ENCODE measurements around the gene ALG11. TPM values are rescaled to one million over a fixed set of nuclear protein-coding genes. Genes with fewer than 3 reads are reported as not detected.
"Not testable (repeated sequence)": the region's sequence is repeated elsewhere in the genome, so short reads cannot be mapped to it uniquely, and the experiment has no call there.

Gene ALG11
- total and polyA plus RNA-seq, 8 donors = 27.1 to 34.9 (median 31.4) TPM

- intact Hi-C loops (cut with DNase I) = no loop called here
- Histone ChIP-seq H3K36me3 (no peaks in the 10 kb centered on the region), H3K4me1 (no peaks in the 10 kb centered on the region), H3K9me3 (peaks cover 0 to 12% of the 10 kb centered on the region in 2 donors), H3K27ac (no peak overlapping the region), H3K4me3 (no peak overlapping the region), H3K27me3 (no peaks in the 10 kb centered on the region)
- DNase-seq (no peak), ATAC-seq (no peak)
- TF ChIP-seq CTCF (IDR thresholded peaks at IDR 0.05) = no peak
Measured at GRCh38 chr13:52043675-52044074, 31.5 kb downstream of the ALG11 start.

- Histone ChIP-seq H3K4me3 (no peak overlapping the region), H3K27ac (no peak overlapping the region), H3K27me3 (no peaks in the 10 kb centered on the region), H3K36me3 (no peaks in the 10 kb centered on the region), H3K9me3 (no peaks in the 10 kb centered on the region), H3K4me1 (no peaks in the 10 kb centered on the region)
- TF ChIP-seq CTCF (IDR thresholded peaks at IDR 0.05) = no peak
- ATAC-seq (no peak), DNase-seq (no peak)
- intact Hi-C loops (cut with DNase I) = no loop called here
Measured at GRCh38 chr13:52047463-52047862, 35.3 kb downstream of the ALG11 start.

GRCh38 chr13:52048516-52048915 is 36.3 kb downstream of the ALG11 start:
- H3K9me3 ChIP-seq = no peaks in the 10 kb centered on the region
- no peaks in the 10 kb centered on the region for H3K4me1 ChIP-seq
- H3K27me3 ChIP-seq = no peaks in the 10 kb centered on the region
- no peak overlapping the region for H3K4me3 ChIP-seq
- intact Hi-C loops (cut with DNase I) = no loop called here
- ATAC-seq (no peak), DNase-seq (no peak)
- no peaks in the 10 kb centered on the region for H3K36me3 ChIP-seq
- TF ChIP-seq CTCF (IDR thresholded peaks at IDR 0.05) = no peak
- no peak overlapping the region for H3K27ac ChIP-seq

GRCh38 chr13:52051400-52051799 is 39.2 kb downstream of the ALG11 start:
- TF ChIP-seq CTCF (IDR thresholded peaks at IDR 0.05) = no peak
- intact Hi-C loops (cut with DNase I) = no loop called here
- Histone ChIP-seq H3K9me3 (peaks cover 0 to 3% of the 10 kb centered on the region in 2 donors), H3K27me3 (no peaks in the 10 kb centered on the region), H3K27ac (no peak overlapping the region), H3K4me3 (no peak overlapping the region), H3K36me3 (no peaks in the 10 kb centered on the region), H3K4me1 (no peaks in the 10 kb centered on the region)
- ATAC-seq (no peak), DNase-seq (no peak)

GRCh38 chr13:52053460-52053859 is 41.3 kb downstream of the ALG11 start:
- H3K27me3 ChIP-seq = no peaks in the 10 kb centered on the region
- no peak overlapping the region for H3K27ac ChIP-seq
- H3K36me3 ChIP-seq = no peaks in the 10 kb centered on the region
- H3K4me3 ChIP-seq = no peak overlapping the region
- intact Hi-C loops (cut with DNase I) = no loop called here
- no peaks in the 10 kb centered on the region for H3K4me1 ChIP-seq
- no peak for DNase-seq
- no peak for TF ChIP-seq CTCF (IDR thresholded peaks at IDR 0.05)
- H3K9me3 ChIP-seq = peaks cover 0 to 3% of the 10 kb centered on the region in 2 donors
- ATAC-seq = no peak

- H3K27ac ChIP-seq = not testable (repeated sequence)
Measured at GRCh38 chr13:52061064-52061463, 48.9 kb downstream of the ALG11 start.

More at GRCh38 chr13:52061064-52061463, 48.9 kb downstream of the ALG11 start:
- DNase-seq; intact Hi-C loops (cut with DNase I); H3K27me3 ChIP-seq; H3K4me1 ChIP-seq; H3K36me3 ChIP-seq; ATAC-seq; H3K4me3 ChIP-seq: not testable (repeated sequence)
- peaks cover 0 to 11% of the 10 kb centered on the region in 2 donors for H3K9me3 ChIP-seq

All from left lung (tissue), 10 donors.